Endothelial cell of umbilical vein (primary cell): Measurements from ENCODE around the gene CTPS1. TPM values are rescaled to one million over a fixed set of nuclear protein-coding genes. Genes with fewer than 3 reads are reported as not detected.

Source experiments
- BruUV-seq: library from RNA; stranded (reverse); fragments of 400-500 nt; replicated peaks from 2 replicates; lab custom pipeline; 2021; lab: Mats Ljungman, UMichigan
- CTCF ChIA-PET: fragments of 300-600, 350-600 bp; sonication (Branson Sonifier 250); formaldehyde crosslinking; loops from one replicate; lab custom pipeline; 2021; ENCODE audit warnings: antibody characterized with exemption, inconsistent platforms; lab: Charles Lee
- POLR2A ChIA-PET: fragments of 300-600, 350-600 bp; sonication (Branson Sonifier 250); formaldehyde crosslinking; loops from one replicate; lab custom pipeline; 2021; ENCODE audit warnings: antibody characterized with exemption, inconsistent platforms; lab: Charles Lee
- DNase-seq: peaks from one replicate; pipeline ENCODE4 v3.0.0-alpha.2; 2011; ENCODE audit warnings: low read depth, low spot score
- FAIRE-seq: peaks from 2 replicates; lab custom pipeline; 2011; peaks lifted over from hg19 to GRCh38; lab: Jason Lieb, UNC
- H2AFZ ChIP-seq: 2 replicates; pipeline ENCODE4 v1.6.0; 2012; ENCODE audit warnings: low read depth, low read length, control low read depth, inconsistent platforms
- H3K27ac ChIP-seq: 2 replicates; pipeline ENCODE4 v1.5.1; 2011; ENCODE audit warnings: low read depth, mild to moderate bottlenecking, control low read depth, low read length, moderate library complexity; ENCODE audit not compliant: insufficient read depth
- H3K27me3 ChIP-seq, 2 experiments: 2 replicates each; pipeline versions ENCODE4 v1.6.0 to v1.6.1; 2011; ENCODE audit warnings: low read length in 2 of 2, mixed read lengths in 1 of 2; ENCODE audit not compliant: control insufficient read depth in 2 of 2, insufficient read depth in 2 of 2
- H3K36me3 ChIP-seq, 2 experiments: 2 replicates in 1 of 2; 3 replicates in 1 of 2; pipeline ENCODE4 v1.5.1; 2011; ENCODE audit warnings: low read length in 2 of 2, mild to moderate bottlenecking in 1 of 2, moderate library complexity in 1 of 2; ENCODE audit not compliant: control insufficient read depth in 2 of 2, insufficient read depth in 2 of 2; ENCODE audit errors: extremely low read depth in 1 of 2
- H3K4me1 ChIP-seq: 3 replicates; pipeline ENCODE4 v1.5.1; 2011; ENCODE audit warnings: mild to moderate bottlenecking, low read length; ENCODE audit not compliant: control insufficient read depth, insufficient read depth; ENCODE audit errors: extremely low read depth
- H3K4me2 ChIP-seq: 2 replicates; pipeline ENCODE4 v1.6.1; 2011; ENCODE audit warnings: low read length, control low read depth, mixed read lengths; ENCODE audit not compliant: insufficient read depth
- H3K4me3 ChIP-seq, 3 experiments: fragments of 200-600 bp in 1 of 3; sonication (generic), shearing (Covaris generic) in 1 of 3; replicated peaks in 1 of 3; 2 replicates each; pipeline ENCODE4 v1.5.1; 2011 to 2016; ENCODE audit warnings: control low read depth in 3 of 3, low read length in 3 of 3, mild to moderate bottlenecking in 2 of 3, inconsistent platforms in 1 of 3, low read depth in 1 of 3, moderate library complexity in 1 of 3; ENCODE audit not compliant: insufficient read depth in 1 of 3
- H3K79me2 ChIP-seq: 2 replicates; pipeline ENCODE4 v1.6.0; 2012; ENCODE audit warnings: low read length, inconsistent platforms; ENCODE audit not compliant: control insufficient read depth, insufficient read depth
- H3K9ac ChIP-seq: replicated peaks from 2 replicates; pipeline ENCODE3; 2011; ENCODE audit warnings: low read length, control low read depth; ENCODE audit not compliant: insufficient read depth; ENCODE audit errors: extremely low read depth
- H3K9me1 ChIP-seq: replicated peaks from 3 replicates; pipeline ENCODE4 v1.6.0; 2011; ENCODE audit warnings: mild to moderate bottlenecking, low read length; ENCODE audit not compliant: control insufficient read depth, insufficient read depth; ENCODE audit errors: extremely low read depth
- H3K9me3 ChIP-seq: replicated peaks from 2 replicates; pipeline ENCODE4 v1.5.1; 2012; ENCODE audit warnings: low read length, inconsistent platforms; ENCODE audit not compliant: control insufficient read depth, insufficient read depth
- H4K20me1 ChIP-seq: replicated peaks from 2 replicates; pipeline ENCODE3; 2011; ENCODE audit warnings: mild to moderate bottlenecking, low read length; ENCODE audit not compliant: control insufficient read depth, insufficient read depth; ENCODE audit errors: extremely low read depth
- CTCF ChIP-seq, 2 donors: IDR thresholded peaks; 1 replicate in 1 of 2; 2 replicates in 1 of 2; pipeline ENCODE4 v1.5.1; 2011; ENCODE audit warnings: low read length in 2 of 2, mild to moderate bottlenecking in 2 of 2, moderate library complexity in 2 of 2, control low read depth in 1 of 2, inconsistent platforms in 1 of 2, low read depth in 1 of 2; ENCODE audit not compliant: insufficient read depth in 1 of 2; ENCODE audit errors: extremely low read depth in 1 of 2
- EZH2 ChIP-seq: IDR thresholded peaks from 2 replicates; pipeline ENCODE4 v1.6.1; 2012; ENCODE audit warnings: borderline replicate concordance, low read depth, mild to moderate bottlenecking, moderate library complexity, low read length, inconsistent platforms; ENCODE audit not compliant: severe bottlenecking
- FOS ChIP-seq: IDR thresholded peaks from 2 replicates; pipeline ENCODE4 v1.6.1; 2011; ENCODE audit warnings: mild to moderate bottlenecking, low read length, moderate library complexity, borderline replicate concordance; ENCODE audit not compliant: insufficient read depth
- GATA2 ChIP-seq: IDR thresholded peaks from 2 replicates; pipeline ENCODE4 v1.7.0; 2011; ENCODE audit warnings: low read depth, mild to moderate bottlenecking, moderate library complexity, mixed read lengths, low read length; ENCODE audit not compliant: insufficient read length, insufficient read depth
- JUN ChIP-seq: IDR thresholded peaks from 2 replicates; pipeline ENCODE4 v1.6.1; 2011; ENCODE audit warnings: borderline replicate concordance, low read depth; ENCODE audit not compliant: insufficient read length, insufficient read depth
- MAX ChIP-seq: IDR thresholded peaks from 2 replicates; pipeline ENCODE4 v1.6.1; 2011; ENCODE audit not compliant: insufficient read depth, insufficient read length
- MYC ChIP-seq: IDR thresholded peaks from one replicate; pipeline ENCODE4 v1.6.1; 2011; ENCODE audit warnings: mild to moderate bottlenecking, low read depth, low read length
- POLR2A ChIP-seq: IDR thresholded peaks from 2 replicates; pipeline ENCODE4 v1.6.1; 2012; ENCODE audit warnings: low read depth, mild to moderate bottlenecking, control low read depth, low read length
- POLR2AphosphoS5 ChIP-seq: IDR thresholded peaks from 2 replicates; pipeline ENCODE4 v1.6.1; 2012; ENCODE audit warnings: low read depth, mild to moderate bottlenecking, control low read depth, low read length, moderate library complexity; ENCODE audit not compliant: insufficient read depth
- dilution Hi-C: fragments of 300-500 bp; cut with MboI; formaldehyde crosslinking; loops from one replicate; pipeline ENCODE4 v1.15.0; 2019; ENCODE audit warnings: low sequenced_read_pairs; ENCODE audit not compliant: extremely low pct_ligation_motif_present
- intact Hi-C: fragments of 100-400 bp; cut with micrococcal nuclease; formaldehyde crosslinking; loops from one replicate; pipeline ENCODE4 v1.10.0; 2022
- polyA plus RNA-seq, 4 experiments: library from polyadenylated mRNA; depleted of rRNA in 3 of 4; stranded (reverse) in 3 of 4; unstranded in 1 of 4; fragments of >200 nt; gene quantifications; 2 replicates each; pipeline versions ENCODE4 v1.2.1 to v1.2.3, GENCODE V29; 2011 to 2012; ENCODE audit warnings: missing spikeins in 1 of 4
- total RNA-seq: library from RNA; stranded (reverse); gene quantifications from 2 replicates; pipeline ENCODE4 v1.2.3, GENCODE V29; 2021

The CTPS1 gene
- total and polyA plus RNA-seq, 2 donors (not counting 3 experiments of a cell fraction or from before 2014, with no cell fraction given): 24.9 to 65.8 TPM

GRCh38 chr1:40965531-40965930 is 14.0 kb upstream of the CTPS1 start:
- H3K4me1 ChIP-seq: peaks cover 11% of the 10 kb centered on the region
- DNase-seq (no peak), FAIRE-seq (no peak)
- ChIA-PET CTCF (interaction anchor here (0.7 to 2.0 kb wide), 6 partner anchors 9 to 38 kb away, joined by 3 to 10 read pairs (median 5); no protein-coding TSS in a partner anchor), POLR2A (no interaction called here)
- dilution Hi-C loops (no loop called here), intact Hi-C loops (no loop called here)
- H3K27me3 ChIP-seq: no peaks in the 10 kb centered on the region
- no peak overlapping the region for H3K4me2 ChIP-seq
- no peak overlapping the region for H3K9ac ChIP-seq
- no TSS peak for BruUV-seq
- TF ChIP-seq POLR2A (no peak), JUN (no peak), FOS (no peak), MAX (no peak), MYC (no peak), EZH2 (no peak)
- no peaks in the 10 kb centered on the region for H3K36me3 ChIP-seq
- H3K4me3 ChIP-seq: no peak overlapping the region
- no peaks in the 10 kb centered on the region for H3K9me3 ChIP-seq
- no peaks in the 10 kb centered on the region for H3K79me2 ChIP-seq
- H4K20me1 ChIP-seq: no peaks in the 10 kb centered on the region
- peak overlapping the region; percentile 8 for H2AFZ ChIP-seq
- no peaks in the 10 kb centered on the region for H3K9me1 ChIP-seq
- no peak overlapping the region for H3K27ac ChIP-seq

- Histone ChIP-seq H3K27ac (no peak overlapping the region), H3K4me2 (no peak overlapping the region), H2AFZ (no peak overlapping the region), H3K9ac (no peak overlapping the region), H3K36me3 (no peaks in the 10 kb centered on the region), H3K4me3 (no peak overlapping the region), H3K27me3 (no peaks in the 10 kb centered on the region), H3K9me1 (no peaks in the 10 kb centered on the region), H3K79me2 (no peaks in the 10 kb centered on the region), H3K4me1 (peaks cover 11% of the 10 kb centered on the region), H3K9me3 (no peaks in the 10 kb centered on the region), H4K20me1 (no peaks in the 10 kb centered on the region)
- TF ChIP-seq FOS (no peak), MYC (no peak), POLR2AphosphoS5 (no peak), MAX (no peak), GATA2 (no peak), POLR2A (no peak), CTCF (IDR thresholded peaks at IDR 0.05; ENCODE audit: extremely low read depth in 1 of 2, insufficient read depth in 1 of 2, low read depth in 1 of 2, low read length in 2 of 2) (no peak), EZH2 (no peak), JUN (no peak)
- no TSS peak for BruUV-seq
- POLR2A ChIA-PET: no interaction called here
- no peak for FAIRE-seq
- DNase-seq: no peak
- intact Hi-C loops (no loop called here), dilution Hi-C loops (no loop called here)
- CTCF ChIA-PET: interaction anchor here (0.6 to 2.0 kb wide), 5 partner anchors 10 to 37 kb away, joined by 3 to 10 read pairs (median 4); no protein-coding TSS in a partner anchor
These were observed 13.1 kb upstream of the CTPS1 start for GRCh38 chr1:40966417-40966816.
